HFFc6 (cell line): ENCODE data around the gene HOOK2. TPM values are rescaled to one million over a fixed set of nuclear protein-coding genes. Genes with fewer than 3 reads are reported as not detected.
"Not testable (repeated sequence)": the region's sequence is repeated elsewhere in the genome, so short reads cannot be mapped to it uniquely, and the experiment has no call there.

Experiments
- DNase-seq: peaks from one replicate; pipeline ENCODE4 v3.0.0-alpha.2; 2018
- H3K27ac Mint-ChIP-seq: 2 replicates; pipeline ENCODE4 v1.8.0; 2020; ENCODE audit warnings: mild to moderate bottlenecking, mixed read lengths
- H3K27me3 Mint-ChIP-seq: 2 replicates; pipeline ENCODE4 v1.8.0; 2021; ENCODE audit warnings: mild to moderate bottlenecking, moderate library complexity, mixed read lengths; ENCODE audit not compliant: insufficient read depth
- H3K36me3 Mint-ChIP-seq: 2 replicates; pipeline ENCODE4 v1.8.0; 2021; ENCODE audit warnings: low read depth, mixed read lengths
- H3K4me1 Mint-ChIP-seq: 2 replicates; pipeline ENCODE4 v1.8.0; 2020; ENCODE audit warnings: low read depth, mixed read lengths
- H3K4me3 Mint-ChIP-seq: 2 replicates; pipeline ENCODE4 v1.8.0; 2020; ENCODE audit warnings: mild to moderate bottlenecking, moderate library complexity, mixed read lengths
- H3K9me3 Mint-ChIP-seq: 2 replicates; pipeline ENCODE4 v1.8.0; 2020; ENCODE audit warnings: mild to moderate bottlenecking, mixed read lengths
- total RNA-seq, 6 experiments: library from RNA; stranded (reverse); fragmentation: NEBNext Ultra II Directional; extraction: Animal tissue kit (Norgen Biotek cat#: 25700); gene quantifications; 2 replicates in 1 of 6; 3 replicates in 5 of 6; pipeline ENCODE4 v1.2.3, GENCODE V29; 2021
- TF ChIP-seq, protein P1 (sequence below): fragments of 200-600 bp; sonication (generic); IDR thresholded peaks from 2 replicates; pipeline ENCODE4 v1.5.0; 2021; ENCODE audit warnings: antibody characterized with exemption, mild to moderate bottlenecking

Gene HOOK2
- total RNA-seq, 6 experiments from 2014 or later: 10.5 to 13.8 (median 11.5) TPM

DNA sequence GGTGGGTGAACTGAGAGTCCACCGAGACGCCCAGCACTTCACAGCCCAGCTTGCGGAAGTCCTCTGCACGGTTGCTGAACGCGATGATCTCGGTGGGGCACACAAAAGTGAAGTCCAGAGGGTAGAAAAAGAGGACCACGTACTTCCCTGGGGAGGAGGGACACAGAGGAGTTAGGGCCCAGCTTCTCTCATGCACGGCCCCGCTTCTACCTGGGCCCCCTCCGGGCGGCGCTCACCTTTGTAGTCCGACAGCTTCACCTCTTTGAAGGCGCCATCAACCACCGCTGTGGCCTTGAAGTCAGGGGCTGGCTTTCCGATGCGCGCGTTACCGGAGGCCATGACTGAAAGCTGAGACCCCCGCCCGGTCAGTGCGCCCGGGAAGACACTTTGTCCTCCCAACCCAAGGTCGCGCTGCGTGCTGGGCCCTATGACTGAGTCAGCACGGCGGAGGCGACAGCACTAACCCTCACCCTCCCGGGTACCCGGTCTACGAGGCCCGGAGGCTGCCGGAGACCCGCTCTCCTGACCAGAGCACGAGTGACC lies 25.6 kb upstream of the HOOK2 start:
- Mint-ChIP-seq H3K4me3 (peak overlapping the region; percentile 90), H3K27ac (peak overlapping the region; percentile 38; the same call in 1 of the 2 replicates), H3K36me3 (no peaks in the 10 kb centered on the region), H3K27me3 (peaks cover 5% of the 10 kb centered on the region; the same call in 1 of the 2 replicates), H3K9me3 (no peaks in the 10 kb centered on the region), H3K4me1 (peaks cover 26% of the 10 kb centered on the region)
- TF ChIP-seq, protein P1, sequence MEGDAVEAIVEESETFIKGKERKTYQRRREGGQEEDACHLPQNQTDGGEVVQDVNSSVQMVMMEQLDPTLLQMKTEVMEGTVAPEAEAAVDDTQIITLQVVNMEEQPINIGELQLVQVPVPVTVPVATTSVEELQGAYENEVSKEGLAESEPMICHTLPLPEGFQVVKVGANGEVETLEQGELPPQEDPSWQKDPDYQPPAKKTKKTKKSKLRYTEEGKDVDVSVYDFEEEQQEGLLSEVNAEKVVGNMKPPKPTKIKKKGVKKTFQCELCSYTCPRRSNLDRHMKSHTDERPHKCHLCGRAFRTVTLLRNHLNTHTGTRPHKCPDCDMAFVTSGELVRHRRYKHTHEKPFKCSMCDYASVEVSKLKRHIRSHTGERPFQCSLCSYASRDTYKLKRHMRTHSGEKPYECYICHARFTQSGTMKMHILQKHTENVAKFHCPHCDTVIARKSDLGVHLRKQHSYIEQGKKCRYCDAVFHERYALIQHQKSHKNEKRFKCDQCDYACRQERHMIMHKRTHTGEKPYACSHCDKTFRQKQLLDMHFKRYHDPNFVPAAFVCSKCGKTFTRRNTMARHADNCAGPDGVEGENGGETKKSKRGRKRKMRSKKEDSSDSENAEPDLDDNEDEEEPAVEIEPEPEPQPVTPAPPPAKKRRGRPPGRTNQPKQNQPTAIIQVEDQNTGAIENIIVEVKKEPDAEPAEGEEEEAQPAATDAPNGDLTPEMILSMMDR: no peak
- no peak for DNase-seq

- peaks cover 10% of the 10 kb centered on the region for H3K27me3 Mint-ChIP-seq
- no peak overlapping the region for H3K27ac Mint-ChIP-seq
- H3K4me3 Mint-ChIP-seq: peak overlapping the region; percentile 90
- no peak for DNase-seq
- H3K36me3 Mint-ChIP-seq: no peaks in the 10 kb centered on the region
- TF ChIP-seq, protein P1: no peak
- H3K9me3 Mint-ChIP-seq: no peaks in the 10 kb centered on the region
- peaks cover 28% of the 10 kb centered on the region for H3K4me1 Mint-ChIP-seq
These were observed 25.1 kb upstream of the HOOK2 start for GRCh38 chr19:12800466-12800770.

DNA sequence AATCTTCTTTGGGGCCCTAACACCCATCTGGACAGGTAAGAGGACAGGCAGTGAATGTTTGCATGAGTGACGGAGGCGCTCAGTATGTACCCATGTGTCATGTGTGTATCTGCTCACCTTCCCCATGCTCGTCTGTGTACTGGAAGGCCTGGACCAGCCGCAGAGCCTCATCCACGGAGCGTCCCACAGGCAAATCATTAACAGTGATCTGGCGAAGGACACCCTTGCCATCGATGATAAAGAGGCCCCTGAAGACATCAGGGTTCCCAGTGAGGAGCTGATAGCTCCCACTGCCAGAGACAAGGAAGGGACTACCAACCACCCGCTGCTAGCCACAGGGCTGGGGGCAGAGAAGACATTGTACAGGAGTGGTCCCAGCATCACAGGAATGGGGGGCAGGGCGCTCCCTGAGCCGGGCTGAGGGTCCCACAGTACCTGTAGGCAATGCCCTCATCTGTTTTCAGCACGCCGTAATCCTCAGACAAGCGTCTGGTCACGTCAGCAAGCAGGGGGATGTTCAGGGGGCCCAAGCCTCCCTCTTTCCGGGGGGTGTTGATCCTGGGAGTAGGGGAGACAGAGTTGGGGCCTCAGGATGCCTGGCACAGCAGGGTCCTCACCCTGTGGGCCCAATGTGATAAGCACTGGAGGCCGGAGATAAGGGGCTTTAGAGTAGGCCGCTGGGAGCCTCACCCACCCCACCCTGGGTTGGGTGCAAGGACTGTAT lies 24.6 kb upstream of the HOOK2 start:
- H3K4me3 Mint-ChIP-seq: peak overlapping the region; percentile 90; the same call in 1 of the 2 replicates
- H3K27ac Mint-ChIP-seq: no peak overlapping the region
- DNase-seq: no peak
- H3K36me3 Mint-ChIP-seq: no peaks in the 10 kb centered on the region
- no peaks in the 10 kb centered on the region for H3K9me3 Mint-ChIP-seq
- peaks cover 28% of the 10 kb centered on the region for H3K4me1 Mint-ChIP-seq
- H3K27me3 Mint-ChIP-seq: peaks cover 14% of the 10 kb centered on the region
- TF ChIP-seq, protein P1: no peak

DNA sequence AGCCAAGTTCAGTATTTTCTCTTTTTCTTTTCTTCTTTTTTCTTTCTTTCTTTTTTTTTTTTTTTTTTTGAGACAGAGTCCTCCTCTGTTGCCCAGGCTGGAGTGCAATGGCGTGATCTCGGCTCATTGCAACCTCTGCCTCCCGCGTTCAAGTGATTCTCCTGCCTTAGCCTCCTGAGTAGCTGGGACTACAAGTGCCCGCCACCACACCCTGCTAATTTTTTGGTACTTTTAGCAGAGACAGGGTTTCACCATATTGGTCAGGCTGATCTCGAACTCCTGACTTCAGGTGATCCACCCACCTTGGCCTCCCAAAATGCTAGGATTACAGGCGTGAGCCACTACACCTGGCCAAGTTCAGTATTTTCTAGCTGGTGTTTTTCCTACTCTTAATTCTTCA lies 22.3 kb upstream of the HOOK2 start:
- not testable (repeated sequence) for H3K4me3 Mint-ChIP-seq, H3K9me3 Mint-ChIP-seq, H3K36me3 Mint-ChIP-seq, DNase-seq, H3K27ac Mint-ChIP-seq
- Mint-ChIP-seq H3K27me3 (peaks cover 31% of the 10 kb centered on the region), H3K4me1 (peaks cover 37% of the 10 kb centered on the region)

- Mint-ChIP-seq H3K27ac (no peak overlapping the region), H3K4me1 (peaks cover 32% of the 10 kb centered on the region), H3K9me3 (no peaks in the 10 kb centered on the region), H3K27me3 (peaks cover 33% of the 10 kb centered on the region), H3K36me3 (peaks cover 4% of the 10 kb centered on the region), H3K4me3 (no peak overlapping the region)
- TF ChIP-seq, protein P1: no peak
- no peak for DNase-seq
These were observed 21.8 kb upstream of the HOOK2 start for GRCh38 chr19:12797141-12797587.
